ENCODE measurements around the gene HS6ST1.

GRCh38 chr2:128228894-128229293 lies 89.8 kb downstream of the HS6ST1 start:
- TF ChIP-seq CTCF (IDR thresholded peaks at IDR 0.05; ENCODE audit: borderline replicate concordance, extremely low read depth, low read length, poor library complexity, severe bottlenecking), result no peak
- no peak for TF ChIP-seq EZH2 (IDR thresholded peaks at IDR 0.05; ENCODE audit: borderline replicate concordance, low read depth, low read length, severe bottlenecking)
